Measurements from ENCODE around the gene SERBP1.
"Not testable (repeated sequence)": the region's sequence is repeated elsewhere in the genome, so short reads cannot be mapped to it uniquely, and the experiment has no call there.

Gene SERBP1

GRCh38 chr1:67431156-67431765, 1.1 kb upstream of the SERBP1 start:
- no peaks in the 10 kb centered on the region for H3K27me3 Mint-ChIP-seq
- H3K36me3 Mint-ChIP-seq: peaks cover 21% of the 10 kb centered on the region
- no peaks in the 10 kb centered on the region for H3K9me3 Mint-ChIP-seq
- ATAC-seq: no peak
- peaks cover 53% of the 10 kb centered on the region for H3K4me1 Mint-ChIP-seq
- peak overlapping the region; percentile 96 for H3K27ac Mint-ChIP-seq
- H3K4me3 Mint-ChIP-seq: peak overlapping the region; percentile 87

- Mint-ChIP-seq H3K4me3 (peak overlapping the region; percentile 87), H3K27ac (peak overlapping the region; percentile 96), H3K36me3 (peaks cover 35% of the 10 kb centered on the region), H3K4me1 (peaks cover 63% of the 10 kb centered on the region), H3K27me3 (no peaks in the 10 kb centered on the region), H3K9me3 (no peaks in the 10 kb centered on the region)
- ATAC-seq: peak; percentile 28
Observed at GRCh38 chr1:67429528-67430357, 459 bp downstream of the SERBP1 start.

- Mint-ChIP-seq H3K9me3 (no peaks in the 10 kb centered on the region), H3K4me1 (peaks cover 60% of the 10 kb centered on the region), H3K4me3 (peak overlapping the region; percentile 87), H3K36me3 (peaks cover 39% of the 10 kb centered on the region), H3K27me3 (no peaks in the 10 kb centered on the region), H3K27ac (peak overlapping the region; percentile 96)
- ATAC-seq: no peak
Observed at GRCh38 chr1:67429011-67429527, 1.1 kb downstream of the SERBP1 start.

- no peak for ATAC-seq
- H3K9me3 Mint-ChIP-seq: no peaks in the 10 kb centered on the region
- H3K4me1 Mint-ChIP-seq: peaks cover 50% of the 10 kb centered on the region
- peak overlapping the region; percentile 96 for H3K27ac Mint-ChIP-seq
- no peaks in the 10 kb centered on the region for H3K27me3 Mint-ChIP-seq
- H3K4me3 Mint-ChIP-seq: peak overlapping the region; percentile 87
- peaks cover 50% of the 10 kb centered on the region for H3K36me3 Mint-ChIP-seq
Observed at GRCh38 chr1:67427947-67428346, 2.3 kb downstream of the SERBP1 start.

GRCh38 chr1:67427465-67427864, 2.7 kb downstream of the SERBP1 start:
- H3K4me1 Mint-ChIP-seq: peaks cover 48% of the 10 kb centered on the region

GRCh38 chr1:67420835-67421492, 9.2 kb downstream of the SERBP1 start:
- Mint-ChIP-seq H3K9me3 (no peaks in the 10 kb centered on the region), H3K4me3 (no peak overlapping the region), H3K36me3 (peaks cover 71% of the 10 kb centered on the region), H3K27me3 (no peaks in the 10 kb centered on the region), H3K4me1 (peaks cover 20% of the 10 kb centered on the region), H3K27ac (no peak overlapping the region)
- ATAC-seq: no peak

More at GRCh38 chr1:67427465-67427864, 2.7 kb downstream of the SERBP1 start:
- H3K36me3 Mint-ChIP-seq: peaks cover 55% of the 10 kb centered on the region
- no peaks in the 10 kb centered on the region for H3K9me3 Mint-ChIP-seq
- no peaks in the 10 kb centered on the region for H3K27me3 Mint-ChIP-seq
- peak overlapping the region; percentile 30 for H3K27ac Mint-ChIP-seq
- peak overlapping the region; percentile 87 for H3K4me3 Mint-ChIP-seq
- no peak for ATAC-seq

GRCh38 chr1:67418839-67419586, 11.2 kb downstream of the SERBP1 start:
- Mint-ChIP-seq H3K9me3 (no peaks in the 10 kb centered on the region), H3K36me3 (peaks cover 72% of the 10 kb centered on the region), H3K4me3 (no peak overlapping the region), H3K27ac (no peak overlapping the region), H3K27me3 (no peaks in the 10 kb centered on the region), H3K4me1 (peaks cover 16% of the 10 kb centered on the region)
- ATAC-seq: no peak

- Mint-ChIP-seq H3K4me1 (peaks cover 21% of the 10 kb centered on the region), H3K36me3 (peaks cover 72% of the 10 kb centered on the region)
- H3K4me3 Mint-ChIP-seq, H3K27ac Mint-ChIP-seq, H3K27me3 Mint-ChIP-seq, H3K9me3 Mint-ChIP-seq, ATAC-seq: not testable (repeated sequence)
Observed at GRCh38 chr1:67417733-67418132, 12.5 kb downstream of the SERBP1 start.

- no peak for ATAC-seq
- Mint-ChIP-seq H3K36me3 (peaks cover 52% of the 10 kb centered on the region), H3K27ac (no peak overlapping the region), H3K27me3 (no peaks in the 10 kb centered on the region), H3K4me1 (peaks cover 17% of the 10 kb centered on the region), H3K9me3 (no peaks in the 10 kb centered on the region), H3K4me3 (no peak overlapping the region)
Observed at GRCh38 chr1:67415041-67415440, 15.2 kb downstream of the SERBP1 start.

- Mint-ChIP-seq H3K4me1 (peaks cover 17% of the 10 kb centered on the region), H3K27ac (no peak overlapping the region), H3K4me3 (no peak overlapping the region), H3K36me3 (peaks cover 52% of the 10 kb centered on the region), H3K9me3 (no peaks in the 10 kb centered on the region), H3K27me3 (no peaks in the 10 kb centered on the region)
- no peak for ATAC-seq
Observed at GRCh38 chr1:67414574-67414973, 15.6 kb downstream of the SERBP1 start.

GRCh38 chr1:67413101-67413500, 17.1 kb downstream of the SERBP1 start:
- Mint-ChIP-seq H3K4me1 (peaks cover 17% of the 10 kb centered on the region), H3K36me3 (peaks cover 48% of the 10 kb centered on the region)
- not testable (repeated sequence) for H3K4me3 Mint-ChIP-seq, ATAC-seq, H3K27ac Mint-ChIP-seq, H3K27me3 Mint-ChIP-seq, H3K9me3 Mint-ChIP-seq

- Mint-ChIP-seq H3K9me3 (no peaks in the 10 kb centered on the region), H3K27ac (no peak overlapping the region), H3K36me3 (peaks cover 25% of the 10 kb centered on the region), H3K4me3 (no peak overlapping the region), H3K27me3 (no peaks in the 10 kb centered on the region), H3K4me1 (no peaks in the 10 kb centered on the region)
- ATAC-seq: no peak
Observed at GRCh38 chr1:67408148-67408547, 22.1 kb downstream of the SERBP1 start.

GRCh38 chr1:67407498-67407897, 22.7 kb downstream of the SERBP1 start:
- Mint-ChIP-seq H3K36me3 (peaks cover 21% of the 10 kb centered on the region), H3K27ac (no peak overlapping the region), H3K9me3 (no peaks in the 10 kb centered on the region), H3K4me3 (no peak overlapping the region), H3K4me1 (no peaks in the 10 kb centered on the region), H3K27me3 (no peaks in the 10 kb centered on the region)
- no peak for ATAC-seq

- Mint-ChIP-seq H3K27me3 (no peaks in the 10 kb centered on the region), H3K9me3 (no peaks in the 10 kb centered on the region), H3K27ac (no peak overlapping the region), H3K4me1 (no peaks in the 10 kb centered on the region), H3K36me3 (peaks cover 20% of the 10 kb centered on the region), H3K4me3 (no peak overlapping the region)
- no peak for ATAC-seq
Observed at GRCh38 chr1:67405473-67406245, 24.5 kb downstream of the SERBP1 start.
